GM12878 (cell line): ENCODE measurements around the gene TAF10. TPM values are rescaled to one million over a fixed set of nuclear protein-coding genes. Genes with fewer than 3 reads are reported as not detected.

Experiments
- BHLHE40 ChIP-seq, 2 experiments: fragments of 450-650 bp in 1 of 2; IDR thresholded peaks; 2 replicates each; pipeline ENCODE4 v1.6.1; 2011 to 2017; ENCODE audit warnings: low read depth in 2 of 2, borderline replicate concordance in 1 of 2, improper control_type of control experiment in 1 of 2, low read length in 1 of 2, mild to moderate bottlenecking in 1 of 2
- CEBPB ChIP-seq, 2 experiments: fragments of 150-350 bp in 1 of 2; IDR thresholded peaks; 2 replicates each; pipeline ENCODE4 v1.6.1; 2012 to 2014; ENCODE audit warnings: low read depth in 2 of 2, low read length in 2 of 2, borderline replicate concordance in 1 of 2, inconsistent platforms in 1 of 2
- IKZF1 ChIP-seq: fragments of 450-650 bp; conservative IDR thresholded peaks from 2 replicates; pipeline ENCODE4 v1.6.1; 2017; ENCODE audit warnings: antibody characterized with exemption, mild to moderate bottlenecking
- RB1 ChIP-seq: fragments of 450-650 bp; formaldehyde crosslinking; IDR thresholded peaks from 2 replicates; pipeline ENCODE4 v1.6.1; 2017; ENCODE audit warnings: mild to moderate bottlenecking, borderline replicate concordance
- RCOR1 ChIP-seq: conservative IDR thresholded peaks from 2 replicates; pipeline ENCODE4 v1.6.1; 2012; ENCODE audit warnings: low read depth, low read length, improper control_type of control experiment
- STAT1 ChIP-seq: fragments of 450-650 bp; conservative IDR thresholded peaks from 2 replicates; pipeline ENCODE4 v1.6.1; 2014; ENCODE audit warnings: antibody characterized with exemption, mild to moderate bottlenecking
- WRNIP1 ChIP-seq: IDR thresholded peaks from 2 replicates; pipeline ENCODE4 v1.6.1; 2011; ENCODE audit warnings: low read depth, low read length, improper control_type of control experiment, borderline replicate concordance
- polyA plus RNA-seq, 11 experiments: library from polyadenylated mRNA; depleted of rRNA in 4 of 11; unstranded in 6 of 11; stranded (reverse) in 5 of 11; fragments of >200 nt; fragmentation: Nextera tagmentation in 4 of 11; fragmentation: Illumina TruSeq in 1 of 11; extraction: Ambion mirVana in 4 of 11; extraction: Trizol in 1 of 11; gene quantifications; 1 replicate in 1 of 11; 2 replicates in 10 of 11; pipeline versions ENCODE4 v1.2.1 to v1.2.3, GENCODE V29; 2011 to 2016; ENCODE audit warnings: inconsistent platforms in 2 of 11, missing spikeins in 2 of 11, low read depth in 1 of 11
- total RNA-seq, 4 experiments: library from RNA; depleted of rRNA in 3 of 4; stranded (reverse); fragments of >200 nt in 3 of 4; fragmentation: Illumina TruSeq in 1 of 4; extraction: Trizol in 1 of 4; gene quantifications; 2 replicates each; pipeline versions ENCODE4 v1.2.1 to v1.2.3, GENCODE V29; 2013 to 2021
- TF ChIP-seq, protein P1 (sequence below): fragments of 450-650 bp; IDR thresholded peaks from 2 replicates; pipeline ENCODE4 v1.6.1; 2017; ENCODE audit warnings: low read depth, mild to moderate bottlenecking, moderate library complexity

TAF10 gene
- total and polyA plus RNA-seq, 10 of the 15 experiments (the other 5 are each of a cell fraction or from before 2014, with no cell fraction given), result 26.7 to 251 (median 149) TPM

DNA sequence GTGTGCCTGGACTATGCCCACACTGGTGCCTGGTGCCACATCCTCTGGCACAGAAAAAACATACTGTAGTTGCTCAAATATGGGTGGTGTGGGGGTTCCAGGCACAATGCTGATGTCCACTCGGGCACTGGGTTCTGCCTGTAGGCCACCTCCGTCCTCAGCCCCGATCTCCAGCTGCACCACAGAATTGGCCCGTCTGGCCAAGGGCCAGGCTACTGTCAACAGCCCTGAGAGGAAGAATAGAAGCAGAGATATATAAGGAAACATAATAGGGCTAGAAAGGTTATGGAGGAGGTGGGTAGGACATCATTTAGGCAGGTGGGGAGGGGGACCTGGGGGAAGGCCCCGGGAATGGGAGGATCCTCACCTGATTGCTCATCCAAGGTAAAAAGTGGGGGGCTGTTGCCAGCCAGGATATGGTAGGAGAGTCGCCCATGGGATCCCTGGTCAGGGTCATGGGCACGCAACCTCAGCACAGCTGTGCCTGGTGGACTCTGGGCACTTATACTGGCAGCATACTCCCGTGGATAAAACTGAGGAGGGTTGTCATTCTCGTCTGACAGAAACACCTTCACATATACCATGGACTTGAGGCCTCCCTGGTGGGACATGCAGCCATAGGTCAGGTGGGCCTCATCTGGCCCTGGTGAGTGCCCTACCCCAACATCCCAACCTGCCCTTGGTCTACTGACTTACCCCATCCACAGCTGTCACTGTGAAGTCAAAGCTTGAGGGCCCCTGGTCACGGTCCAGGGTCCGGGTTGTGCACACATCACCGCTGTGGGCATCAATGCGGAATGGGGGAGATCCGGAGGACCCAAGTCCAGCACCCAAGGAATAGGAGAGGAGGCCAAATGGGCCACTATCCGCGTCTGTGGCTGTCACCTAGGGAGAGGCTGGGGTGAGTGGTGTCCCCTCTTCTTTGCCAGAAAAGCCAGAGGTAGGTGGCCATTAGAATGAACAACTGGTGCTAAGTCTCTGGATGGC is 21.7 kb upstream of the TAF10 start (continued):
- TF ChIP-seq BHLHE40 (IDR thresholded peaks at IDR 0.05; ENCODE audit: borderline replicate concordance in 1 of 2, low read depth in 2 of 2, low read length in 1 of 2) (no peak), IKZF1 (no peak), STAT1 (no peak), WRNIP1 (no peak), RCOR1 (no peak), CEBPB (IDR thresholded peaks at IDR 0.05; ENCODE audit: borderline replicate concordance in 1 of 2, low read depth in 2 of 2, low read length in 2 of 2) (no peak), RB1 (no peak)
- TF ChIP-seq, protein P1, sequence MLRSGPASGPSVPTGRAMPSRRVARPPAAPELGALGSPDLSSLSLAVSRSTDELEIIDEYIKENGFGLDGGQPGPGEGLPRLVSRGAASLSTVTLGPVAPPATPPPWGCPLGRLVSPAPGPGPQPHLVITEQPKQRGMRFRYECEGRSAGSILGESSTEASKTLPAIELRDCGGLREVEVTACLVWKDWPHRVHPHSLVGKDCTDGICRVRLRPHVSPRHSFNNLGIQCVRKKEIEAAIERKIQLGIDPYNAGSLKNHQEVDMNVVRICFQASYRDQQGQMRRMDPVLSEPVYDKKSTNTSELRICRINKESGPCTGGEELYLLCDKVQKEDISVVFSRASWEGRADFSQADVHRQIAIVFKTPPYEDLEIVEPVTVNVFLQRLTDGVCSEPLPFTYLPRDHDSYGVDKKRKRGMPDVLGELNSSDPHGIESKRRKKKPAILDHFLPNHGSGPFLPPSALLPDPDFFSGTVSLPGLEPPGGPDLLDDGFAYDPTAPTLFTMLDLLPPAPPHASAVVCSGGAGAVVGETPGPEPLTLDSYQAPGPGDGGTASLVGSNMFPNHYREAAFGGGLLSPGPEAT, result no peak
